PC-3 (cell line): Measurements from ENCODE around the gene VWA2. TPM values are rescaled to one million over a fixed set of nuclear protein-coding genes. Genes with fewer than 3 reads are reported as not detected.

Experiments used
- ATAC-seq: fragments of 200-7000 bp; cut with Tn5 transposase; 2 replicates; pipeline ENCODE4 v1.9.1; 2020; ENCODE audit warnings: mild to moderate bottlenecking, moderate library complexity
- BruUV-seq: library from RNA; stranded (reverse); fragments of 400-500 nt; replicated peaks from 2 replicates; lab custom pipeline; 2021; lab: Mats Ljungman, UMichigan
- CTCF ChIA-PET: fragments of 300-600 bp; sonication (Branson Sonifier 250); formaldehyde crosslinking; loops from one replicate; lab custom pipeline; 2022; ENCODE audit warnings: antibody characterized with exemption; lab: Charles Lee
- POLR2A ChIA-PET: fragments of 300-600 bp; sonication (Branson Sonifier 250); formaldehyde crosslinking; loops from one replicate; lab custom pipeline; 2022; ENCODE audit warnings: antibody characterized with exemption; ENCODE audit not compliant: unreplicated experiment; lab: Charles Lee
- DNase-seq: peaks from one replicate; pipeline ENCODE4 v3.0.0-alpha.2; 2015
- H2AFZ ChIP-seq: fragments of 300-600 bp; sonication (generic); 2 replicates; pipeline ENCODE4 v1.6.0; 2016; ENCODE audit warnings: antibody characterized with exemption, low read length
- H3F3A ChIP-seq: fragments of 300-600 bp; sonication (generic); one replicate; pipeline ENCODE4 v1.6.0; 2017; ENCODE audit warnings: antibody characterized with exemption, low read length, control low read depth, mild to moderate bottlenecking; ENCODE audit not compliant: unreplicated experiment
- H3K27ac ChIP-seq: fragments of 300-600 bp; sonication (generic); 2 replicates; pipeline ENCODE4 v1.5.1; 2016; ENCODE audit warnings: mild to moderate bottlenecking, low read length
- H3K27me3 ChIP-seq: fragments of 300-600 bp; sonication (generic); 2 replicates; pipeline ENCODE4 v1.6.1; 2016; ENCODE audit warnings: low read length, mixed read lengths
- H3K36me3 ChIP-seq: fragments of 300-600 bp; sonication (generic); 2 replicates; pipeline ENCODE4 v1.6.1; 2016; ENCODE audit warnings: low read depth, mixed run types, low read length, mixed read lengths
- H3K4me1 ChIP-seq: fragments of 300-600 bp; sonication (generic); 2 replicates; pipeline ENCODE4 v1.5.1; 2016; ENCODE audit warnings: low read length; ENCODE audit not compliant: insufficient read depth
- H3K4me2 ChIP-seq: fragments of 300-600 bp; sonication (generic); 2 replicates; pipeline ENCODE4 v1.6.0; 2016; ENCODE audit warnings: low read length
- H3K4me3 ChIP-seq: fragments of 300-600 bp; sonication (generic); 2 replicates; pipeline ENCODE4 v1.5.1; 2016; ENCODE audit warnings: mild to moderate bottlenecking, low read length, mixed read lengths
- H3K79me2 ChIP-seq: fragments of 300-600 bp; sonication (generic); 2 replicates; pipeline ENCODE4 v1.6.1; 2017; ENCODE audit warnings: low read length, mixed read lengths
- H3K9ac ChIP-seq: fragments of 300-600 bp; sonication (generic); 2 replicates; pipeline ENCODE4 v1.6.0; 2016; ENCODE audit warnings: mild to moderate bottlenecking, low read length
- H3K9me2 ChIP-seq: fragments of 300-600 bp; sonication (generic); replicated peaks from 2 replicates; pipeline ENCODE4 v1.6.1; 2016; ENCODE audit warnings: mixed run types, low read length, mixed read lengths
- H3K9me3 ChIP-seq: fragments of 300-600 bp; sonication (generic); 2 replicates; pipeline ENCODE4 v1.6.1; 2016; ENCODE audit warnings: low read length, mixed read lengths
- H4K20me1 ChIP-seq: fragments of 300-600 bp; sonication (generic); 2 replicates; pipeline ENCODE4 v1.6.1; 2016; ENCODE audit warnings: low read length, mixed read lengths
- EZH2 ChIP-seq: fragments of 300-600 bp; sonication (generic); IDR thresholded peaks from one replicate; pipeline ENCODE4 v1.6.1; 2017; ENCODE audit warnings: antibody characterized with exemption, mild to moderate bottlenecking, low read length; ENCODE audit not compliant: unreplicated experiment
- EZH2phosphoT487 ChIP-seq: fragments of 300-600 bp; sonication (generic); IDR thresholded peaks from 2 replicates; pipeline ENCODE4 v1.6.1; 2018; ENCODE audit warnings: mild to moderate bottlenecking, antibody characterized with exemption, low read length, borderline replicate concordance
- intact Hi-C: fragments of 100-400 bp; cut with micrococcal nuclease; formaldehyde crosslinking; loops from 2 replicates; pipeline ENCODE4 v1.9.0; 2023
- total RNA-seq: library from RNA; depleted of rRNA; stranded (reverse); fragments of >200 nt; gene quantifications from 2 replicates; pipeline ENCODE4 v1.2.3, GENCODE V29; 2014
- TF ChIP-seq, protein P1 (sequence below): fragments of 300-600 bp; sonication (generic); conservative IDR thresholded peaks from 2 replicates; pipeline ENCODE4 v1.5.1; 2017; ENCODE audit warnings: antibody characterized with exemption, low read depth, mild to moderate bottlenecking, low read length

VWA2 gene
- total RNA-seq, 1 experiment from 2014 or later = not detected

DNA sequence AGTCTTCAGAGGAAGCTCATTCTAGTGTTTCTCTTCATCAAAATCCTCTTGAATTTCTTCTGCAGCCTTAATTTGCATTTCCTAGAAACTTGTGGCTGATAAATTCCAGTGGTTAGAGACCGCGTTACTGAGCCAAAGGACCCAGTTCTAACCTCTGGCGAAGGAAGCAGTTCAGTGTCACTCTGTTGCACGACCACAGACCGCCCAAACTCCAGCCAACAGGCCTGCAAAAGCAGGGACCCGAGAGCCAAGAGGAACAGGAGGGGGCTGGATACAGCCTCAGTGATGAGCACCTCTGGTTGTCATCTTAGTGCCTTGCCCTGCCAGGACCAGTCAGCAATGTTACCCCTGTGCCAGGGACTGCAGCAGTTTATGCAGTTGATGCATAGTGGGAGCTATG is 95.2 kb downstream of the VWA2 start:
- H3K4me3 ChIP-seq = no peak overlapping the region
- H3F3A ChIP-seq = no peaks in the 10 kb centered on the region
- no peaks in the 10 kb centered on the region for H3K4me1 ChIP-seq
- no peak overlapping the region for H3K27ac ChIP-seq
- no peaks in the 10 kb centered on the region for H3K79me2 ChIP-seq
- H3K9me3 ChIP-seq = no peaks in the 10 kb centered on the region
- TF ChIP-seq EZH2 = no peak
- TF ChIP-seq EZH2phosphoT487 = no peak
- TF ChIP-seq, protein P1, sequence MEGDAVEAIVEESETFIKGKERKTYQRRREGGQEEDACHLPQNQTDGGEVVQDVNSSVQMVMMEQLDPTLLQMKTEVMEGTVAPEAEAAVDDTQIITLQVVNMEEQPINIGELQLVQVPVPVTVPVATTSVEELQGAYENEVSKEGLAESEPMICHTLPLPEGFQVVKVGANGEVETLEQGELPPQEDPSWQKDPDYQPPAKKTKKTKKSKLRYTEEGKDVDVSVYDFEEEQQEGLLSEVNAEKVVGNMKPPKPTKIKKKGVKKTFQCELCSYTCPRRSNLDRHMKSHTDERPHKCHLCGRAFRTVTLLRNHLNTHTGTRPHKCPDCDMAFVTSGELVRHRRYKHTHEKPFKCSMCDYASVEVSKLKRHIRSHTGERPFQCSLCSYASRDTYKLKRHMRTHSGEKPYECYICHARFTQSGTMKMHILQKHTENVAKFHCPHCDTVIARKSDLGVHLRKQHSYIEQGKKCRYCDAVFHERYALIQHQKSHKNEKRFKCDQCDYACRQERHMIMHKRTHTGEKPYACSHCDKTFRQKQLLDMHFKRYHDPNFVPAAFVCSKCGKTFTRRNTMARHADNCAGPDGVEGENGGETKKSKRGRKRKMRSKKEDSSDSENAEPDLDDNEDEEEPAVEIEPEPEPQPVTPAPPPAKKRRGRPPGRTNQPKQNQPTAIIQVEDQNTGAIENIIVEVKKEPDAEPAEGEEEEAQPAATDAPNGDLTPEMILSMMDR = no peak
- no peaks in the 10 kb centered on the region for H3K27me3 ChIP-seq
- no TSS peak for BruUV-seq
- ATAC-seq (no peak), DNase-seq (no peak)
- H4K20me1 ChIP-seq = no peaks in the 10 kb centered on the region
- H3K9ac ChIP-seq = no peak overlapping the region
- CTCF ChIA-PET = no interaction called here
- no peak overlapping the region for H3K4me2 ChIP-seq
- POLR2A ChIA-PET = no interaction called here
- no peaks in the 10 kb centered on the region for H3K9me2 ChIP-seq
- no peak overlapping the region for H2AFZ ChIP-seq
- H3K36me3 ChIP-seq = no peaks in the 10 kb centered on the region
- intact Hi-C loops = no loop called here

DNA sequence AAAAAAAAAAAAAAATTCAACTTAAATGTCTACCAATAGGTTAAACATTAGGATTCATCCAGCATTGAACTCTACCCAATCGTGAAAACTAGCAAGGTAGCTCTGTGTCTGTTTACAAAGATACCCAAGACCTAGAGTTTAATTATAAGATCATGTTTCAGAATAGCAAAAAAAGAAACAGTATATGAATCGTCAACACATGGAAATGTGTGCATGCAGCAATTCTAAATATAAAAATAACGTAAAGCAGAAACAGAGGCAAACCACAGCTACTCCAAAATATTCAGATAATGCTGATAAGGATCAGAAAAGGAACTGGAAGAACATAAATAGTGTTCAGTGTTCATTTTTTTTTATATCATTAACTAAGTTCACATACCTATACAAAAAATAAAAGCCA is 96.6 kb downstream of the VWA2 start:
- Histone ChIP-seq H3K4me1 (no peaks in the 10 kb centered on the region), H3K9ac (no peak overlapping the region), H3K4me3 (no peak overlapping the region), H3K27me3 (no peaks in the 10 kb centered on the region), H3K9me2 (no peaks in the 10 kb centered on the region), H3K36me3 (no peaks in the 10 kb centered on the region), H3K4me2 (no peak overlapping the region), H3K27ac (no peak overlapping the region), H2AFZ (no peak overlapping the region), H4K20me1 (no peaks in the 10 kb centered on the region), H3F3A (no peaks in the 10 kb centered on the region), H3K79me2 (no peaks in the 10 kb centered on the region), H3K9me3 (no peaks in the 10 kb centered on the region)
- POLR2A ChIA-PET = no interaction called here
- intact Hi-C loops = no loop called here
- CTCF ChIA-PET = no interaction called here
- no peak for ATAC-seq
- TF ChIP-seq, protein P1 = no peak
- no peak for TF ChIP-seq EZH2phosphoT487
- TF ChIP-seq EZH2 = no peak
- no TSS peak for BruUV-seq
- DNase-seq = no peak

DNA sequence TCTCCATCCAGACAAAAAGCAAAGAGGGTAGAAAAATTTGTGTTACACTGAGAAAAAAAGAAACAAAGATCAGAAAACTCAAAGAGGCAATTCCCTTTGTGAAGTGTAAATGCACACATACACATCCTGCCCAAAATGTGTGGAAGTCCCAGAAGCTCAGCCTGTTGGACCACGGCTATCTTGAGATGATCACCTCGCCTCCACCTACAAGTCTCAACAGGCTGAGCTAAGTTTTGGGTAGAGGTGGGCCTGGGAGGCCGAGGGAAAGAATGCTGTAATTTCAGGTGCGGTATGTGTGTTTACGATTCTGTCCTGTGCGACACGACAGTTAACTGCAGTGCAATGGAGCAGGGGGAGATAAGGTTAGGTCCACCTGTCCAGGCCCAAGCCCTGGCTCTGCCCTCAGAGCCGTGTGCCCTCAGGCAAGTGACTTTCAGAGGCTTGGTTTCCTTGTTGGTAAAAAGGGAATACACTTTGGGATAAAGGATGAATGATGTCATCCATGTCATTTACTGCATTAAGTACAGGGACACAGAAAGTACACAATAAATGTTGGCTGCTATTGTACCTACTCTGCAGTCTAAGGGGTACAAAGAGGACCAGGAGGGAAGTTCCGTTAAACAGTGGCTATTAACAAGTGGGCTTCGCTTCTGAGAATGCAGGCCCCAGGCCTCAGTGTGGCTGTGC is 97.9 kb downstream of the VWA2 start:
- Histone ChIP-seq H3K9me3 (no peaks in the 10 kb centered on the region), H3K9ac (no peak overlapping the region), H3K27me3 (no peaks in the 10 kb centered on the region), H3K27ac (no peak overlapping the region), H3K4me1 (no peaks in the 10 kb centered on the region), H3K9me2 (no peaks in the 10 kb centered on the region), H3K79me2 (no peaks in the 10 kb centered on the region), H3K36me3 (no peaks in the 10 kb centered on the region), H2AFZ (no peak overlapping the region), H3K4me3 (no peak overlapping the region), H3F3A (no peaks in the 10 kb centered on the region), H3K4me2 (no peak overlapping the region), H4K20me1 (no peaks in the 10 kb centered on the region)
- TF ChIP-seq EZH2phosphoT487 (no peak), EZH2 (no peak)
- intact Hi-C loops = no loop called here
- no TSS peak for BruUV-seq
- no peak for ATAC-seq
- no peak for DNase-seq
- ChIA-PET POLR2A (no interaction called here), CTCF (no interaction called here)
